DOHH2 (cell line): Measurements from ENCODE around the gene RUNX2.

Source experiments
- H3F3A ChIP-seq: fragments of 200-600 bp; sonication (generic), shearing (Covaris generic); 2 replicates; pipeline ENCODE4 v1.6.0; 2016; ENCODE audit warnings: antibody characterized with exemption, mild to moderate bottlenecking; ENCODE audit not compliant: control insufficient read depth, insufficient read depth
- H3K27ac ChIP-seq: fragments of 200-600 bp; sonication (generic); 2 replicates; pipeline ENCODE4 v1.5.1; 2014; ENCODE audit warnings: low read depth, mild to moderate bottlenecking, low read length, moderate library complexity
- H3K27me3 ChIP-seq: fragments of 200-600 bp; sonication (generic); 2 replicates; pipeline ENCODE4 v1.6.1; 2014; ENCODE audit warnings: mild to moderate bottlenecking, low read length, mixed read lengths; ENCODE audit not compliant: control insufficient read depth
- H3K36me3 ChIP-seq: fragments of 200-600 bp; sonication (generic); 2 replicates; pipeline ENCODE4 v1.6.1; 2014; ENCODE audit warnings: mild to moderate bottlenecking, low read length, moderate library complexity, mixed read lengths; ENCODE audit not compliant: control insufficient read depth
- H3K4me1 ChIP-seq: fragments of 200-600 bp; sonication (generic); 2 replicates; pipeline ENCODE4 v1.6.1; 2014; ENCODE audit warnings: mild to moderate bottlenecking, low read length, mixed read lengths; ENCODE audit not compliant: control insufficient read depth
- H3K4me2 ChIP-seq: fragments of 200-600 bp; sonication (generic); 2 replicates; pipeline ENCODE4 v1.6.0; 2014; ENCODE audit warnings: mild to moderate bottlenecking, low read length, moderate library complexity
- H3K4me3 ChIP-seq: fragments of 200-600 bp; sonication (generic); 2 replicates; pipeline ENCODE4 v1.5.1; 2014; ENCODE audit warnings: mild to moderate bottlenecking, low read length, mixed read lengths
- H3K79me2 ChIP-seq: fragments of 200-600 bp; sonication (generic); 2 replicates; pipeline ENCODE4 v1.6.1; 2014; ENCODE audit warnings: mild to moderate bottlenecking, low read length, mixed read lengths; ENCODE audit not compliant: control insufficient read depth
- H3K9me2 ChIP-seq: fragments of 200-600 bp; sonication (generic); replicated peaks from 2 replicates; pipeline ENCODE4 v1.6.1; 2014; ENCODE audit warnings: mild to moderate bottlenecking, low read length, mixed read lengths; ENCODE audit not compliant: control insufficient read depth
- H3K9me3 ChIP-seq: fragments of 200-600 bp; sonication (generic); 2 replicates; pipeline ENCODE4 v1.6.1; 2014; ENCODE audit warnings: antibody characterized with exemption, low read length, mixed read lengths; ENCODE audit not compliant: control insufficient read depth, insufficient read depth
- H4K20me1 ChIP-seq: fragments of 200-600 bp; sonication (generic); 2 replicates; pipeline ENCODE4 v1.6.0; 2014; ENCODE audit warnings: low read depth, mild to moderate bottlenecking, antibody characterized with exemption, low read length, moderate library complexity; ENCODE audit not compliant: control insufficient read depth, insufficient read depth
- EZH2phosphoT487 ChIP-seq: fragments of 200-600 bp; sonication (generic); IDR thresholded peaks from 2 replicates; pipeline ENCODE4 v1.6.1; 2017; ENCODE audit warnings: borderline replicate concordance, mild to moderate bottlenecking, antibody characterized with exemption, low read length, moderate library complexity, mixed read lengths
- TF ChIP-seq, protein P1 (sequence below): fragments of 200-600 bp; sonication (generic); IDR thresholded peaks from one replicate; pipeline ENCODE4 v1.5.1; 2014; ENCODE audit warnings: antibody characterized with exemption, mild to moderate bottlenecking, low read depth, low read length; ENCODE audit not compliant: poor library complexity, severe bottlenecking

Gene RUNX2

DNA sequence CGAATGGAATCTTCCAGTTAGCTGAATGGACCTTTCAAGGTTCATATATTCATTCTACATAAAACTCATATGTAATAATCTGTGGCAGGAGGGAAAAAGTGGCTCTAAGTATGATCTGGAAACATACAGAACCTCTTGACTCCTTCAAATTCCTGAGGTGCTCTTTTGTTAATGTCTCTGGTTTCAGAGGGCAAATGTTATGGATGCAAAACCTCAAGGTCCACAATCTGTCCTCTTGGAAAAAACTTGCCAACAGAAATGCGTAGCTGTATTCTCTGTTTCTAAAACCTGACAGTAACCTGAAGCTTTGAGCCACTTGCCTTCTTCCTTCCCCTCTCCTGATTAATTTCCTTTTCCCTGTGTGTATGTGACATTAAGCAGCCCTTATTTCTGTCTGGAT is 130.5 kb downstream of the RUNX2 start:
- Histone ChIP-seq H3K27me3 (peaks cover 26% of the 10 kb centered on the region), H3K4me3 (no peak overlapping the region), H4K20me1 (no peaks in the 10 kb centered on the region), H3K79me2 (no peaks in the 10 kb centered on the region), H3F3A (no peaks in the 10 kb centered on the region), H3K27ac (no peak overlapping the region), H3K4me2 (no peak overlapping the region), H3K4me1 (no peaks in the 10 kb centered on the region), H3K9me3 (no peaks in the 10 kb centered on the region), H3K9me2 (no peaks in the 10 kb centered on the region), H3K36me3 (no peaks in the 10 kb centered on the region)
- TF ChIP-seq EZH2phosphoT487 = no peak
- TF ChIP-seq, protein P1, sequence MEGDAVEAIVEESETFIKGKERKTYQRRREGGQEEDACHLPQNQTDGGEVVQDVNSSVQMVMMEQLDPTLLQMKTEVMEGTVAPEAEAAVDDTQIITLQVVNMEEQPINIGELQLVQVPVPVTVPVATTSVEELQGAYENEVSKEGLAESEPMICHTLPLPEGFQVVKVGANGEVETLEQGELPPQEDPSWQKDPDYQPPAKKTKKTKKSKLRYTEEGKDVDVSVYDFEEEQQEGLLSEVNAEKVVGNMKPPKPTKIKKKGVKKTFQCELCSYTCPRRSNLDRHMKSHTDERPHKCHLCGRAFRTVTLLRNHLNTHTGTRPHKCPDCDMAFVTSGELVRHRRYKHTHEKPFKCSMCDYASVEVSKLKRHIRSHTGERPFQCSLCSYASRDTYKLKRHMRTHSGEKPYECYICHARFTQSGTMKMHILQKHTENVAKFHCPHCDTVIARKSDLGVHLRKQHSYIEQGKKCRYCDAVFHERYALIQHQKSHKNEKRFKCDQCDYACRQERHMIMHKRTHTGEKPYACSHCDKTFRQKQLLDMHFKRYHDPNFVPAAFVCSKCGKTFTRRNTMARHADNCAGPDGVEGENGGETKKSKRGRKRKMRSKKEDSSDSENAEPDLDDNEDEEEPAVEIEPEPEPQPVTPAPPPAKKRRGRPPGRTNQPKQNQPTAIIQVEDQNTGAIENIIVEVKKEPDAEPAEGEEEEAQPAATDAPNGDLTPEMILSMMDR = no peak

DNA sequence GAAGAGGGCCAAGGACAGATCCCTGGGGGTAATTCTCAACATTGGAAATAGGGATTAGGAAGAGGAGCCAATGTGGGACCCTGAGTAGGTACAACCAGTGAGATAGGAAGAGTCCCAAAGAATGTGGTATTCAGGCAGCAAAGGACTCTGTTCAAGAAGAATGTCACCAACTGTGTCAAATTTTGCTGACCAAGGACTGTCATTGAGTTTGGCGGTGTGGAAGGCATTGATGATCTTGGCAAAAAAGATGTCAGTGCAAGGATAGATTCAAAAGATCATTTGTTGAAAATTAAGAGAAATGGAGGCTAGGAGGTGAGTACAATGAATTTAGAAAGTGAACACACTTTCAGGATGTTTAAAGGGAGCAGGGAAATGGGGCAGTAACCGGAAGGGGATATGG is 132.0 kb downstream of the RUNX2 start:
- Histone ChIP-seq H3K4me1 (no peaks in the 10 kb centered on the region), H3K9me2 (no peaks in the 10 kb centered on the region), H3F3A (no peaks in the 10 kb centered on the region), H4K20me1 (no peaks in the 10 kb centered on the region), H3K36me3 (no peaks in the 10 kb centered on the region), H3K9me3 (no peaks in the 10 kb centered on the region), H3K27ac (no peak overlapping the region), H3K4me3 (no peak overlapping the region), H3K4me2 (no peak overlapping the region), H3K27me3 (peaks cover 20% of the 10 kb centered on the region), H3K79me2 (no peaks in the 10 kb centered on the region)
- TF ChIP-seq, protein P1 = no peak
- TF ChIP-seq EZH2phosphoT487 = no peak

- no peaks in the 10 kb centered on the region for H3K9me2 ChIP-seq
- no peaks in the 10 kb centered on the region for H3K4me1 ChIP-seq
- no peak overlapping the region for H3K27ac ChIP-seq
- no peak overlapping the region for H3K4me2 ChIP-seq
- no peaks in the 10 kb centered on the region for H3F3A ChIP-seq
- H3K27me3 ChIP-seq = peaks cover 13% of the 10 kb centered on the region
- H3K4me3 ChIP-seq = no peak overlapping the region
- no peaks in the 10 kb centered on the region for H3K79me2 ChIP-seq
- H3K9me3 ChIP-seq = no peaks in the 10 kb centered on the region
- H3K36me3 ChIP-seq = no peaks in the 10 kb centered on the region
- H4K20me1 ChIP-seq = no peaks in the 10 kb centered on the region
- TF ChIP-seq, protein P1 = no peak
- TF ChIP-seq EZH2phosphoT487 = no peak
Measured at GRCh38 chr6:45461486-45461885, 133.4 kb downstream of the RUNX2 start.
